SK-N-MC (cell line): ENCODE results near the gene ADGRL3.

Experiments
- EZH2 ChIP-seq: fragments of 200-600 bp; sonication (generic); IDR thresholded peaks from one replicate; pipeline ENCODE4 v1.6.1; 2017; ENCODE audit warnings: antibody characterized with exemption
- FOXP2 ChIP-seq: optimal IDR thresholded peaks from 2 replicates; pipeline ENCODE3; 2011; ENCODE audit warnings: mild to moderate bottlenecking, moderate library complexity; ENCODE audit not compliant: insufficient read depth; ENCODE audit errors: extremely low read length, control extremely low read depth
- POLR2AphosphoS5 ChIP-seq: IDR thresholded peaks from 2 replicates; pipeline ENCODE4 v1.6.1; 2012; ENCODE audit warnings: mild to moderate bottlenecking, low read depth, low read length, borderline replicate concordance

- TF ChIP-seq POLR2AphosphoS5 (no peak), EZH2 (no peak), FOXP2 (no peak)
Measured at GRCh38 chr4:61838072-61838471, 637.9 kb downstream of the ADGRL3 start.
